ENCODE data around the gene TALDO1.

DNA sequence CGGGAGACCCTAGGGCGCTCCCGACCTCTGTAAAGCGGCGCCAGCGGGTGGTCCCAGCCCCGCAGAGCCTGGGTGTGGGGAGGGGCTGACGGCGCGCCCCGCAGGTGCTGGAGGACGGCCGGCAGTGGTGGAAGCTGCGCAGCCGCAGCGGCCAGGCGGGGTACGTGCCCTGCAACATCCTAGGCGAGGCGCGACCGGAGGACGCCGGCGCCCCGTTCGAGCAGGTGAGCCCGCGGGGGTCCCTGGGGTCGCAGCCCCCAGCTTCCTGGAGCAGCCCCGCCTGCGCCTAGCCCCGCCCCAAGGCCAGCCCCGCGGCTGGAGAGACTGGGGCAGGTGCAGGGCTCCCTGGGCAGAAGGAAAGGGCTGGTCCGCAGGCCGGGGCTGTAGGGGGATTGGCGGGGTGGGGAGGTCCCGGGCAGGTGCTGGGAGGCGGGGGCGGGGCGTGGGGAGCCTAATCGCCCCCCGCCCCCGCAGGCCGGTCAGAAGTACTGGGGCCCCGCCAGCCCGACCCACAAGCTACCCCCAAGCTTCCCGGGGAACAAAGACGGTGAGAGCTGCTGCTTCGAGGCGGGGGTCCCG, 21.6 kb upstream of the TALDO1 start:
- TF ChIP-seq TAF1 (IDR thresholded peaks at IDR 0.05; ENCODE audit: borderline replicate concordance, insufficient read depth, low read length) (no peak), SIN3A (IDR thresholded peaks at IDR 0.05; ENCODE audit: borderline replicate concordance, insufficient read depth, low read length) (no peak), REST (IDR thresholded peaks at IDR 0.05; ENCODE audit: insufficient read depth in 1 of 2, low read depth in 2 of 2, low read length in 2 of 2) (no peak)

Measured in PFSK-1 (cell line).